HepG2 (cell line): ENCODE measurements around the gene ZNF234. TPM values are rescaled to one million over a fixed set of nuclear protein-coding genes. Genes with fewer than 3 reads are reported as not detected.

ENCODE experiments used
- CCAR2 ChIP-seq: fragments of 200-400 bp; formaldehyde crosslinking; optimal IDR thresholded peaks from 2 replicates; pipeline ENCODE3; 2018; ENCODE audit warnings: low read depth, mild to moderate bottlenecking, low read length, moderate library complexity
- ELF1 ChIP-seq: sonication (generic); formaldehyde crosslinking; IDR thresholded peaks from 2 replicates; pipeline ENCODE4 v1.4.0; 2020; ENCODE audit warnings: missing genetic modification reagents
- KLF9 ChIP-seq: IDR thresholded peaks from 2 replicates; pipeline ENCODE4 v1.6.1; 2016; ENCODE audit warnings: low read depth
- MAFG ChIP-seq: sonication (generic); formaldehyde crosslinking; IDR thresholded peaks from 2 replicates; pipeline ENCODE4 v1.5.1; 2020; ENCODE audit warnings: mild to moderate bottlenecking, missing genetic modification reagents
- MAFK ChIP-seq, 2 experiments: IDR thresholded peaks in 1 of 2; conservative IDR thresholded peaks in 1 of 2; 2 replicates each; pipeline ENCODE4 v1.6.1; 2011; ENCODE audit warnings: improper control_type of control experiment in 2 of 2, low read length in 2 of 2
- MEF2D ChIP-seq: sonication (generic); formaldehyde crosslinking; IDR thresholded peaks from 2 replicates; pipeline ENCODE4 v1.5.1; 2020; ENCODE audit warnings: mild to moderate bottlenecking, missing genetic modification reagents
- PAWR ChIP-seq: sonication (generic); formaldehyde crosslinking; IDR thresholded peaks from 2 replicates; pipeline ENCODE4 v1.4.0; 2020; ENCODE audit warnings: missing genetic modification reagents, mild to moderate bottlenecking, borderline replicate concordance
- PAX8 ChIP-seq: sonication (generic); formaldehyde crosslinking; IDR thresholded peaks from 2 replicates; pipeline ENCODE4 v1.8.0; 2022; ENCODE audit warnings: mild to moderate bottlenecking, missing genetic modification reagents, borderline replicate concordance
- POGZ ChIP-seq: sonication (generic); formaldehyde crosslinking; IDR thresholded peaks from 2 replicates; pipeline ENCODE4 v1.4.0; 2020; ENCODE audit warnings: mild to moderate bottlenecking, missing genetic modification reagents
- RARA ChIP-seq: IDR thresholded peaks from 2 replicates; pipeline ENCODE4 v1.6.1; 2016; ENCODE audit warnings: missing genetic modification reagents, missing compliant biosample characterization
- SCMH1 ChIP-seq: sonication (generic); formaldehyde crosslinking; IDR thresholded peaks from 2 replicates; pipeline ENCODE4 v1.9.0; 2021; ENCODE audit warnings: missing genetic modification reagents, mild to moderate bottlenecking, borderline replicate concordance
- TSC22D2 ChIP-seq: sonication (generic); formaldehyde crosslinking; IDR thresholded peaks from 2 replicates; pipeline ENCODE4 v1.5.1; 2020; ENCODE audit warnings: missing genetic modification reagents, mild to moderate bottlenecking, borderline replicate concordance
- ZFP82 ChIP-seq: sonication (generic); formaldehyde crosslinking; IDR thresholded peaks from 2 replicates; pipeline ENCODE4 v1.5.1; 2020; ENCODE audit warnings: mild to moderate bottlenecking, missing genetic modification reagents, borderline replicate concordance
- ZNF501 ChIP-seq: sonication (generic); formaldehyde crosslinking; IDR thresholded peaks from 2 replicates; pipeline ENCODE4 v1.5.1; 2020; ENCODE audit warnings: mild to moderate bottlenecking, moderate library complexity, missing genetic modification reagents
- polyA plus RNA-seq, 8 experiments: library from polyadenylated mRNA; depleted of rRNA in 3 of 8; stranded (reverse) in 7 of 8; unstranded in 1 of 8; fragments of >200 nt; fragmentation: Illumina TruSeq in 4 of 8; extraction: Trizol in 4 of 8; gene quantifications; 2 replicates each; pipeline versions ENCODE4 v1.2.1 to v1.2.3, GENCODE V29; 2011 to 2016; ENCODE audit warnings: low read depth in 4 of 8, missing spikeins in 1 of 8, mixed read lengths in 1 of 8; ENCODE audit not compliant: insufficient read depth in 1 of 8
- total RNA-seq, 5 experiments: library from RNA; depleted of rRNA; stranded (reverse); fragments of >200 nt; fragmentation: Illumina TruSeq; extraction: Trizol; gene quantifications; 2 replicates each; pipeline ENCODE4 v1.2.3, GENCODE V29; 2016; ENCODE audit warnings: low read depth in 1 of 5
- TF ChIP-seq, protein P1 (sequence below): sonication (generic); formaldehyde crosslinking; IDR thresholded peaks from 2 replicates; pipeline ENCODE4 v1.4.0; 2020; ENCODE audit warnings: low read depth, missing genetic modification reagents
- TF ChIP-seq, protein P2 (sequence below): conservative IDR thresholded peaks from 2 replicates; pipeline ENCODE4 v1.6.1; 2018; ENCODE audit warnings: missing genetic modification reagents
- TF ChIP-seq, protein P3 (sequence below): IDR thresholded peaks from 2 replicates; pipeline ENCODE4 v1.6.1; 2016
- TF ChIP-seq, protein P4 (sequence below), 2 experiments: sonication (generic) in 1 of 2; formaldehyde crosslinking in 1 of 2; IDR thresholded peaks; 2 replicates each; pipeline versions ENCODE4 v1.4.0 to v1.6.1; 2016 to 2020; ENCODE audit warnings: borderline replicate concordance in 1 of 2, low read depth in 1 of 2, mild to moderate bottlenecking in 1 of 2, missing genetic modification reagents in 1 of 2

ZNF234 gene
- total and polyA plus RNA-seq, 2 of the 13 experiments (the other 11 are each of a cell fraction or from before 2014, with no cell fraction given), result 3.5 to 11.2 TPM

DNA sequence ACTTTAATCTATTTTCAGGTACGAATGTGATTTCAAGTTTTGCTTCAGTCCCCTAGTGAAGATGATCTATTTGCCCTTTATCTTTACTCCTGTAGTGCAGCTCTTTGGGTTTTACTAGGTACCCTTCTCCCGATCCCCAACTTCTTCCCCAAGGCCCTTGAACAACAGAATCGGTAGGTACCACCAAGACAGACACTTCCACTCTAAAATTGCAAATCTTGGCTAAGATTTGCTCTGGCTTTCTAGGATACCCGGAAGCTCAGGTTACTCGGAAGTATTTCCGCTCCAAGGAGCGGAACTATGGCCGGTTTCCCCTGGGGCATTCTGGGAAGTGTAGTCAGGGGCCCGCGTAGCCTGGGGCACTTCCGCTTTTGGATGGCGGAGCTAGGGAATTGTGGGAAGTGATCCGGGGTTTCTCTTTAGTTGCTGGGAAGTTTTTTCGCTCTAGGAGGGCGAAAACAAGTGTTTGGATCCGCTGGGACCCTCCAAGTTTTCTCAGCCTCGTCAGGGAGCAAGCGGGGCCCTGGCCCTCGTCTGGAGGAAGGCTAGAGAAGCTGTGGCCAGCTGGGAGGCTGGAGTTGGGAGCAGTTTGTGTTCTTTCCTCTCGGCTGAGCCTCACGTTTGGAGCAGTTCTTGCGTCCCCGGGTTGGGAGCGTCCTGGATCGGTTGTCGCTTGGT lies 65.9 kb downstream of the ZNF234 start (continued):
- TF ChIP-seq, protein P1, sequence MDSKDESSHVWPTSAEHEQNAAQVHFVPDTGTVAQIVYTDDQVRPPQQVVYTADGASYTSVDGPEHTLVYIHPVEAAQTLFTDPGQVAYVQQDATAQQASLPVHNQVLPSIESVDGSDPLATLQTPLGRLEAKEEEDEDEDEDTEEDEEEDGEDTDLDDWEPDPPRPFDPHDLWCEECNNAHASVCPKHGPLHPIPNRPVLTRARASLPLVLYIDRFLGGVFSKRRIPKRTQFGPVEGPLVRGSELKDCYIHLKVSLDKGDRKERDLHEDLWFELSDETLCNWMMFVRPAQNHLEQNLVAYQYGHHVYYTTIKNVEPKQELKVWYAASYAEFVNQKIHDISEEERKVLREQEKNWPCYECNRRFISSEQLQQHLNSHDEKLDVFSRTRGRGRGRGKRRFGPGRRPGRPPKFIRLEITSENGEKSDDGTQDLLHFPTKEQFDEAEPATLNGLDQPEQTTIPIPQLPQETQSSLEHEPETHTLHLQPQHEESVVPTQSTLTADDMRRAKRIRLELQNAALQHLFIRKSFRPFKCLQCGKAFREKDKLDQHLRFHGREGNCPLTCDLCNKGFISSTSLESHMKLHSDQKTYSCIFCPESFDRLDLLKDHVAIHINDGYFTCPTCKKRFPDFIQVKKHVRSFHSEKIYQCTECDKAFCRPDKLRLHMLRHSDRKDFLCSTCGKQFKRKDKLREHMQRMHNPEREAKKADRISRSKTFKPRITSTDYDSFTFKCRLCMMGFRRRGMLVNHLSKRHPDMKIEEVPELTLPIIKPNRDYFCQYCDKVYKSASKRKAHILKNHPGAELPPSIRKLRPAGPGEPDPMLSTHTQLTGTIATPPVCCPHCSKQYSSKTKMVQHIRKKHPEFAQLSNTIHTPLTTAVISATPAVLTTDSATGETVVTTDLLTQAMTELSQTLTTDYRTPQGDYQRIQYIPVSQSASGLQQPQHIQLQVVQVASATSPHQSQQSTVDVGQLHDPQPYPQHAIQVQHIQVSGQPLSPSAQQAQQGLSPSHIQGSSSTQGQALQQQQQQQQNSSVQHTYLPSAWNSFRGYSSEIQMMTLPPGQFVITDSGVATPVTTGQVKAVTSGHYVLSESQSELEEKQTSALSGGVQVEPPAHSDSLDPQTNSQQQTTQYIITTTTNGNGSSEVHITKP (CRISPR knock-in tag), result no peak
- TF ChIP-seq ELF1 (CRISPR knock-in tag), result peak; percentile 99
- TF ChIP-seq ZFP82, result no peak
- no peak for TF ChIP-seq SCMH1 (CRISPR knock-in tag)
- TF ChIP-seq CCAR2, result no peak
- no peak for TF ChIP-seq MAFK (conservative IDR thresholded peaks at IDR 0.05 in 1 of 2, IDR thresholded peaks at IDR 0.05 in 1 of 2; ENCODE audit: low read length in 2 of 2)
- TF ChIP-seq PAX8 (CRISPR knock-in tag), result no peak
- TF ChIP-seq ZNF501 (CRISPR knock-in tag), result peak; percentile 80
- no peak for TF ChIP-seq RARA (CRISPR knock-in tag)
- TF ChIP-seq KLF9 (CRISPR knock-in tag), result 0 out of 2 replicates have a peak, but pooled peaks have one; percentile 24
- no peak for TF ChIP-seq TSC22D2 (CRISPR knock-in tag)
- TF ChIP-seq PAWR, result no peak
- TF ChIP-seq, protein P2, sequence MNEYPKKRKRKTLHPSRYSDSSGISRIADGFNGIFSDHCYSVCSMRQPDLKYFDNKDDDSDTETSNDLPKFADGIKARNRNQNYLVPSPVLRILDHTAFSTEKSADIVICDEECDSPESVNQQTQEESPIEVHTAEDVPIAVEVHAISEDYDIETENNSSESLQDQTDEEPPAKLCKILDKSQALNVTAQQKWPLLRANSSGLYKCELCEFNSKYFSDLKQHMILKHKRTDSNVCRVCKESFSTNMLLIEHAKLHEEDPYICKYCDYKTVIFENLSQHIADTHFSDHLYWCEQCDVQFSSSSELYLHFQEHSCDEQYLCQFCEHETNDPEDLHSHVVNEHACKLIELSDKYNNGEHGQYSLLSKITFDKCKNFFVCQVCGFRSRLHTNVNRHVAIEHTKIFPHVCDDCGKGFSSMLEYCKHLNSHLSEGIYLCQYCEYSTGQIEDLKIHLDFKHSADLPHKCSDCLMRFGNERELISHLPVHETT (CRISPR knock-in tag), result no peak
- TF ChIP-seq MAFG (CRISPR knock-in tag), result no peak
- peak; percentile 85 for TF ChIP-seq POGZ (CRISPR knock-in tag)
- TF ChIP-seq, protein P3, sequence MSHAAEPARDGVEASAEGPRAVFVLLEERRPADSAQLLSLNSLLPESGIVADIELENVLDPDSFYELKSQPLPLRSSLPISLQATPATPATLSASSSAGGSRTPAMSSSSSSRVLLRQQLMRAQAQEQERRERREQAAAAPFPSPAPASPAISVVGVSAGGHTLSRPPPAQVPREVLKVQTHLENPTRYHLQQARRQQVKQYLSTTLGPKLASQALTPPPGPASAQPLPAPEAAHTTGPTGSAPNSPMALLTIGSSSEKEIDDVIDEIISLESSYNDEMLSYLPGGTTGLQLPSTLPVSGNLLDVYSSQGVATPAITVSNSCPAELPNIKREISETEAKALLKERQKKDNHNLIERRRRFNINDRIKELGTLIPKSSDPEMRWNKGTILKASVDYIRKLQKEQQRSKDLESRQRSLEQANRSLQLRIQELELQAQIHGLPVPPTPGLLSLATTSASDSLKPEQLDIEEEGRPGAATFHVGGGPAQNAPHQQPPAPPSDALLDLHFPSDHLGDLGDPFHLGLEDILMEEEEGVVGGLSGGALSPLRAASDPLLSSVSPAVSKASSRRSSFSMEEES (CRISPR knock-in tag), result no peak
- no peak for TF ChIP-seq MEF2D (CRISPR knock-in tag)
- TF ChIP-seq, protein P4, sequence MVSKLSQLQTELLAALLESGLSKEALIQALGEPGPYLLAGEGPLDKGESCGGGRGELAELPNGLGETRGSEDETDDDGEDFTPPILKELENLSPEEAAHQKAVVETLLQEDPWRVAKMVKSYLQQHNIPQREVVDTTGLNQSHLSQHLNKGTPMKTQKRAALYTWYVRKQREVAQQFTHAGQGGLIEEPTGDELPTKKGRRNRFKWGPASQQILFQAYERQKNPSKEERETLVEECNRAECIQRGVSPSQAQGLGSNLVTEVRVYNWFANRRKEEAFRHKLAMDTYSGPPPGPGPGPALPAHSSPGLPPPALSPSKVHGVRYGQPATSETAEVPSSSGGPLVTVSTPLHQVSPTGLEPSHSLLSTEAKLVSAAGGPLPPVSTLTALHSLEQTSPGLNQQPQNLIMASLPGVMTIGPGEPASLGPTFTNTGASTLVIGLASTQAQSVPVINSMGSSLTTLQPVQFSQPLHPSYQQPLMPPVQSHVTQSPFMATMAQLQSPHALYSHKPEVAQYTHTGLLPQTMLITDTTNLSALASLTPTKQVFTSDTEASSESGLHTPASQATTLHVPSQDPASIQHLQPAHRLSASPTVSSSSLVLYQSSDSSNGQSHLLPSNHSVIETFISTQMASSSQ (IDR thresholded peaks at IDR 0.05; ENCODE audit: low read depth), result no peak
- TF ChIP-seq, protein P4 (CRISPR knock-in tag; IDR thresholded peaks at IDR 0.05; ENCODE audit: borderline replicate concordance), result peak; percentile 47; the same call in 1 of the 2 replicates
